ENCODE data around the gene RNASE8.

RNASE8 gene

DNA sequence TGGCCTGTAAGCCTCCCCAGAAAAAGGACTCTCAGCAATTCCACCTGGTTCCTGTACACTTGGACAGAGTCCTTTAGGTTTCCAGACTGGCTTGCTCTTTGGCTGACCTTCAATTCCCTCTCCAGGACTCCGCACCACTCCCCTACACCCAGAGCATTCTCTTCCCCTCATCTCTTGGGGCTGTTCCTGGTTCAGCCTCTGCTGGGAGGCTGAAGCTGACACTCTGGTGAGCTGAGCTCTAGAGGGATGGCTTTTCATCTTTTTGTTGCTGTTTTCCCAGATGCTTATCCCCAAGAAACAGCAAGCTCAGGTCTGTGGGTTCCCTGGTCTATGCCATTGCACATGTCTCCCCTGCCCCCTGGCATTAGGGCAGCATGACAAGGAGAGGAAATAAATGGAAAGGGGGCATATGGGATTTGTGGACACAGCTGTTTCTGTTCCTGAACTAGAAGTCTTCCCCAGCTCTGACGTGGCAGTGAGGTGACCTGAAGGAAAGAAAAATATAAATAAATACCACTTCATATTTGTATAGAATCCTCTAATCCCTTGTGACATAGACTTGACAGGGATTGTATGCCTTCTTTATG, 14.1 kb upstream of the RNASE8 start:
- TF ChIP-seq, protein P1, sequence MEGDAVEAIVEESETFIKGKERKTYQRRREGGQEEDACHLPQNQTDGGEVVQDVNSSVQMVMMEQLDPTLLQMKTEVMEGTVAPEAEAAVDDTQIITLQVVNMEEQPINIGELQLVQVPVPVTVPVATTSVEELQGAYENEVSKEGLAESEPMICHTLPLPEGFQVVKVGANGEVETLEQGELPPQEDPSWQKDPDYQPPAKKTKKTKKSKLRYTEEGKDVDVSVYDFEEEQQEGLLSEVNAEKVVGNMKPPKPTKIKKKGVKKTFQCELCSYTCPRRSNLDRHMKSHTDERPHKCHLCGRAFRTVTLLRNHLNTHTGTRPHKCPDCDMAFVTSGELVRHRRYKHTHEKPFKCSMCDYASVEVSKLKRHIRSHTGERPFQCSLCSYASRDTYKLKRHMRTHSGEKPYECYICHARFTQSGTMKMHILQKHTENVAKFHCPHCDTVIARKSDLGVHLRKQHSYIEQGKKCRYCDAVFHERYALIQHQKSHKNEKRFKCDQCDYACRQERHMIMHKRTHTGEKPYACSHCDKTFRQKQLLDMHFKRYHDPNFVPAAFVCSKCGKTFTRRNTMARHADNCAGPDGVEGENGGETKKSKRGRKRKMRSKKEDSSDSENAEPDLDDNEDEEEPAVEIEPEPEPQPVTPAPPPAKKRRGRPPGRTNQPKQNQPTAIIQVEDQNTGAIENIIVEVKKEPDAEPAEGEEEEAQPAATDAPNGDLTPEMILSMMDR (IDR thresholded peaks at IDR 0.05; ENCODE audit: low read length, missing control alignments) = no peak

DNA sequence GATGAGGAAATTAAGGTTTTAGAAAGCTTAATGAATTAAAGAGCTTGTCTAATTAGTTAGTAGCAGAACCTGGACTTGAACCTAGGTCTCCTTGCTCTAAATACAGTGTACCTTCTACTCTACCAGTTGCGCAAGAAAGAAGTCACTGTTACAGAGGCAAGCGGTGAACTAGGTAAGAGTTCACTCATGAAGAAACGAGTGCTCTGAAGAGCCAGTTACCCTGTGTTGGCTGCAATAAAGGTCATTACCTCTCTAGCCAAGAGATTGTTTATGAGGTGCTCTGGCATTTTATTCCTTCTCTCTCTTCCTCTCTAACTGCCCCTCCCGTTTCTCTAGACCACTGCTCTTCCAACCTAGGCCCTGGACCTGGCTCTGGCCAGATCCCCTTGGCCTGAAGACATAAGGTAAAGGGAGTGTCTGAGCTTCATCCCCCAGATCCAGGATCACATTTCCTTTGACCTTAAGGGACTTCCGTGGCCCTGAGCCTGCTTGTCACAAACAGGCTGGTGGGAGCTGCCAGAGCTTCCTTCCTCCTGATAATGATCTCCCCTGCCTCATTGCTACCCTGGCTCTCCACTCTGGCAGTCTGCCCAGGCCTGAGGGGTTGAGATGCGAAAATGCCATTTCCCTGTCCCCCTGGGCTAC, 13.5 kb upstream of the RNASE8 start:
- DNase-seq (ENCODE audit: low read depth) = no peak
- no peak overlapping the region for H3K4me3 ChIP-seq (replicated peaks; ENCODE audit: low read depth, low read length)
- TF ChIP-seq, protein P1 (IDR thresholded peaks at IDR 0.05; ENCODE audit: low read length, missing control alignments) = no peak

More for the DNA sequence above, 14.1 kb upstream of the RNASE8 start:
- no peak for DNase-seq (ENCODE audit: low read depth)
- H3K4me3 ChIP-seq (replicated peaks; ENCODE audit: low read depth, low read length) = no peak overlapping the region

GRCh38 chr14:21047378-21047781, 10.2 kb upstream of the RNASE8 start:
- H3K4me3 ChIP-seq (replicated peaks; ENCODE audit: low read depth, low read length) = no peak overlapping the region
- no peak for DNase-seq (ENCODE audit: low read depth)
- TF ChIP-seq, protein P1 (IDR thresholded peaks at IDR 0.05; ENCODE audit: low read length, missing control alignments) = no peak

DNA sequence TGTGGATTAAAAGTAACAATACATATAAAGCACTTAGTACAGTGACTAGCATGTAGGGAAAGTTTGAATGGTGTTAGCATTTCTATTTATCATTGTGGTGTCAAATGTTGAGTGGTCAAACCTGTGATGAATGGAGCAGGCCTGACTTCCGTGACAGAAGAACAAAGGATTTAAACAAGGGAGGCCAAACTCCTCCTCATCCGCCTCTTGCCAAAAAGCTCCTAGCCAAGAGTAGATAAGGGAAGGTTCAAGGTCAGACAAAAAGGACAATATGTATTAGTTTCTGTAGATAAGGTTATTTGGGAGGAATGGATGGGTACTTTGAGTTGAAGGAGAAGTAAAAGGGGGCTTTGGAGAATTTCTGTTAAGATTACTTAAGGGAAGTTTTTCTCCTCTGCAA, 9.0 kb upstream of the RNASE8 start:
- TF ChIP-seq, protein P1 (IDR thresholded peaks at IDR 0.05; ENCODE audit: low read length, missing control alignments) = no peak
- no peak overlapping the region for H3K4me3 ChIP-seq (replicated peaks; ENCODE audit: low read depth, low read length)
- peak; percentile 46 for DNase-seq (ENCODE audit: low read depth)

- no peak for DNase-seq (ENCODE audit: low read depth)
Measured at GRCh38 chr14:21049271-21049673, 8.3 kb upstream of the RNASE8 start.

DNA sequence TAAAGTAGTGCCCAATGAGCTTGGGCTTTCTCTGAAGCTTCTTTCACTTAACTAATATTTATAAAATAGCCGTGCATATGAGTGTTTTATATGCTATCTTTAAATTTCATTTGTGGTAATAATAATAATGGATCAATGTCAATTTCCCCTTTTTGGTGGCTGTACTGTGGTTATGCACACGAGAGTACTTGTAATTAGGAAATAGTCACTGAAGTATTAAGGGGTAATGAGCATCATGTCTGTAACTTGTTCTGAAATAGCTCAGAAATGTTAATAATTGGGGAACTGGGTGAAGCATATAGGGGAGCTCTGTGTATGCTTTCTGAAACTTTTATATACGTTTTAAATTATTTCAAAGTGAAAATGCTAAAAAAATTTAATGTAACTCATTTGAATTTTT, 7.0 kb upstream of the RNASE8 start:
- no peak for DNase-seq (ENCODE audit: low read depth)
- H3K4me3 ChIP-seq (replicated peaks; ENCODE audit: low read depth, low read length) = no peak overlapping the region
- TF ChIP-seq, protein P1 (IDR thresholded peaks at IDR 0.05; ENCODE audit: low read length, missing control alignments) = no peak

More at GRCh38 chr14:21049271-21049673, 8.3 kb upstream of the RNASE8 start:
- TF ChIP-seq, protein P1 (IDR thresholded peaks at IDR 0.05; ENCODE audit: low read length, missing control alignments) = no peak
- no peak overlapping the region for H3K4me3 ChIP-seq (replicated peaks; ENCODE audit: low read depth, low read length)
